Activated CD4-positive, CD25-positive, alpha-beta regulatory T cell treated with anti-CD3 and anti-CD28 coated beads, Interleukin-2, amount 50 U/mL, for 72 hours (primary cell): ENCODE measurements around the gene TMEM200A.

Experiments
- DNase-seq: peaks from one replicate; pipeline ENCODE4 v3.0.0; 2021

TMEM200A gene

GRCh38 chr6:130379223-130379622 lies 13.4 kb downstream of the TMEM200A start:
- DNase-seq, result no peak

DNA sequence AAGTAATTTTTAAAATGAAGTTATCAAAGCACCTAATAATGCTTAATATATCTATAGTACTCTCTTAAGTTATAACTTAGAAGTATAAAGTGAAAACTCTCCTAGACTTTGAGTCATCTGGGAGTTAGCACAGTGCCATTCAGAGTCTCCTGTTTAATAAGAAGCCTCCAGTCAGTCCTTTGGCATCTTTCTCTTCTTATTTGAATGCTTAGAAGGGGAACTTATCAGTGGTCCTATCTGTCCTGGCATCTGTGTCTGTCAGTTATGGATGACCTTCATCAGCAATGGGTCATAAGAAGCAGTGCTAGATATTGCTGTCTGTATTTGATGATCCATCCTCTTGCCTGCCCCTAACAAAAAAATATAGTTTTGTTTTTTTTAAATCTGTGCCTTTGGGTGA lies 15.2 kb downstream of the TMEM200A start:
- DNase-seq, result no peak

DNA sequence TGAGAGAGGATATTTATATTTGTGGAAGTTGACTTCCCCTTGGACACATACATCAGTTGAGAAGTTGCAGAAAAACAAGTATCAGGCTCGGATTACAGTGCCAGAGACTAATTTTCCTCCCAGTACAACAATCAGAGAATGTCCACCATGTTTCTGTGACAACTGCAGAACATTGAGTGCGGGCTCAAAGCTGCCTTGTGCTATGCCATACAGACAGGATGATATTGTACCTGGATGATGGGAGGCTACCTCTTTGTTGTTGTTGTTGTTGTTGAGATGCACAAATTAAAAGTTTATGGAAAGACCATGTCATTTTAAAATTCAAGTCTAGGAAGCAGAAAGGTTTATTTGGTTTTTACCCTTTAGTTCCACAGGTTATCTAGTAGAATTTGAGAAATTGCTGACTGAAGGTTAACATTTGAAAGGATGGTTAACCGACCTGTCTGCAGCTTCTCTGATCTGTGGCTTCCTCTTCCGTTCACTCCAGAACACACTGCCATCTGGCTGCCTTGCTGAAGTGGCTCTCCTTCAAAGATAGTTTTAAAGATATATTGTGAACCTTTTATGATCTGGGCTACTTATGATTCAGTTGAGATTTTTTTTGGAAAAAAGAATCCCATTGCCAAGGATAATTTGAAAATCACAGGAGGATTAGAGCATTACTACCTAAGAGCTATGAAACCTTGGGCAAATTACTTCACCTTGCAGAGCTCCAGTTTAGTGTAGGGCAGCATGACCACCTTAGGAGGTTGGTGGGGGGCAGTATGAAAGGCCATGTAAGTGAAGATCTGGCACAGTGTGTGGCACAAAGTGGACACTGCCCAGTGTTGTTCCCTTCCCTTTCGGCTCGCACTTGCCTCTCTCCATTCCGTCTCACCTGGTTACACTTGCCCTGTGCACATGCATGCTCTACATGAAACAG lies 15.9 kb downstream of the TMEM200A start:
- DNase-seq, result no peak

GRCh38 chr6:130382872-130383490 lies 17.2 kb downstream of the TMEM200A start:
- no peak for DNase-seq

DNA sequence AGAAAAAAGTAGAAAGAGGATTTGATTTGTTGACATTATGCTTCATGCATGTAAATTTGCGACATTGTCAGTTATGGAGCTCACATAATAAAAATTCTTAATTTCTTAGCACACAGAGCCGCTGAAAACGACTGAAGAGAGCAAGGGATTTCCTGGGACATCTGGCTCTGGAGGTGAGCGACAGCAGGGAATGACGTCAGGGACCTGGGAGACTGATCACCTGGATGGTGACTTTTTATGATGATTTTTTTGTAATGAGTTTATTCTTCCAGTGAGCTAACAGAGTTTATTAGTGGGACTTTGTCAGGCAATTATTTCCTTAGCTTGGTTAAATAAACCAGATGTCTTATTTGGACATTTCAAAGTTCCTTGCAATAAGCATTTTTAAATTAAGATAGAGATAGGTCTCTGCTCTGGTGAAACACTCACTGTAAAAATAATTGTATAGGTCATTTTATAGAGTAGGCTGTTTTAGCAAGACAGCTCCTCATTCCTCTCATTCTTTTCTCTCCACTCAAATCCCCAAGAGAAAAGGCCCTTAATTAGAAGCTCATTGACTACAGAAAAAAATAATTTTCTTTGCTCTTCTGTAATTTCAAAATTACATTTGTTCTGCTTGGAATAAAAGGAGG lies 19.4 kb downstream of the TMEM200A start:
- DNase-seq, result no peak

GRCh38 chr6:130389142-130389541 lies 23.3 kb downstream of the TMEM200A start:
- DNase-seq, result no peak

GRCh38 chr6:130390890-130391289 lies 25.1 kb downstream of the TMEM200A start:
- no peak for DNase-seq

GRCh38 chr6:130393306-130393705 lies 27.5 kb downstream of the TMEM200A start:
- DNase-seq, result no peak

DNA sequence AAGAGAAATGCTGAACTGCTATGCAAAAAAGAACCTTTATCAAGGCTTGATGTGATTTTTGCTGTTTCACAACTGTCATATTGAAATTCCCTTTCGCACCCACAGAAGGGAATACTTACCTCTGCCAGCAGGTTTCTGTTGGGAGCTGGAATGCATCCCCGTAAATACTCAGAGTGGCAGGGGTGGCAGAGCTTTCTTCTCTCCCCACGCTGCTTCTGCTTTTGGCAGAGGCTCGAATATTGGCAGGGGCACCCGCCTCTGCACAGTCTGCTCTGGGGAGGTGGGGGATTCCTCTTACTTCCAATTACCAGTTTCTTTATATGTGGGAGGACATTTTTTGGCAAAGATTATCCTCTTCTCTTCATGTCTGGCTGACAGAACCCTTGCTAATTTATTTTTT lies 28.4 kb downstream of the TMEM200A start:
- no peak for DNase-seq

DNA sequence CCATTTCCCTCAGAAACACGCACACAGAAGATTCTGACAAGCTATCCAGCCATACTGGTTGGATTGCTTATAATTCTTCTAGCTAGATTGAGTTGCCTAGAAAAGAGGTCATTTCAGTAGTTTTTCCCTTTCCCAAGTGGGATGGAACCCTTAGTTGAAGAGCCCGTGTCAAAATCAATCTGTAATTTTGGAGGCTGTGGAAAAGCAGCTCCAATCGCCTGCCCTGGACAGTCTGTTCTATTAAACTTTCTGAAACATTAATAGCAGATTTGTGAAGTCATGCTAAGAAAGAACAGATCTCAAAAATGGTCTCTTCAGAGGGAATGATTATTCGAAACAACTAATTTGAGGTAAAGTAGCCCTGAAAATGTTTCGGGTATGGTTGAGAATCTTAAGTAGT lies 29.3 kb downstream of the TMEM200A start:
- DNase-seq, result no peak

DNA sequence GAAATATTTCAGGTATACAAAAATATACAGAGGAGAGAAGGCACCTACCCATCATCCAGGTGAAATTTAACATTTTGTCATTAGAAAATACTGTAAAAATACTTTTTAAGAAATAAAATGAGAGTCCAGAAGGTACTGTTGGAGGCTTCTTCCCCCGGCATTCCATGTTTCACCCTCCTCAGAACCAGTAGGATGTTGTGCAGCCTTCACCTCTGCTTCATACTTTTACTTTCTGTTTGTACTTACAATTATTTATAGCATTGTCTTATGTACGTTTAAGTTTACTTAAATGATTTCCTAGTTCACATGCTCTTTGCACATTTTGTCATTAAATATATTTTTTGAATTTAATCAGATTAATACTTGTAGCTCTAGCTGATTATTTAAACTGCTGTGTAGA lies 30.9 kb downstream of the TMEM200A start:
- no peak for DNase-seq

GRCh38 chr6:130405549-130405948 lies 39.7 kb downstream of the TMEM200A start:
- no peak for DNase-seq

- no peak for DNase-seq
Observed at GRCh38 chr6:130407032-130407431, 41.2 kb downstream of the TMEM200A start.

DNA sequence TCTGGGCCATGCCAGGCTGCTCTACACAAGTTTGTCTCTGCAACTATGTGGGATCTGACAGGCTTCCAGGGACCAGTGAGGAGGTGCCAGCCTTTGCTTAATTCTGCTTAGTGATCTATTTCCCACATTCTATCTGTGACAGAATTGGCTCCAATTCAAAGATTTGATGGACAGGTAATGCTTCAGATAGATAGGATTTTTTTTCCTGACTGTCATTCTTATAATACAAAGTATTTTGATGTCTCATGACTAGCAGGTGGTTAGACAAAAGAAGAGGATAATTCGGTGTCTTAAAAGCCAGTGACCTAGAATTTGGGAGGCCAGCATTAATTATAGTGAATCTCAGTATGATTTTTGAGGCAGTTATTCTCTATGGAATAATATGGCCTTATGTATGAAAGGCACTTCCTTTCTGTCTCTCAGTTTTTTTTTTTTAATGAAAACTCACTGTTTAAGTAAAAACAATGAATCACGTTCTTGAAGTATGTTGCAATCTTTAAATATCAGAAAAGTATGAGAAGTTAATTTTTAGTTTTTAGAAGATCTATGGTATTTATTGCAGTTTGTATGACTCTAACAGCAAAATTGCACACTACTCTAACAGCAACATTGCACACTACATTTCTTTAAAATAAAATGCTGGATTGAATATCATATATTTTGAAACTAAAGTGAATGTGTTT lies 43.7 kb downstream of the TMEM200A start:
- no peak for DNase-seq

DNA sequence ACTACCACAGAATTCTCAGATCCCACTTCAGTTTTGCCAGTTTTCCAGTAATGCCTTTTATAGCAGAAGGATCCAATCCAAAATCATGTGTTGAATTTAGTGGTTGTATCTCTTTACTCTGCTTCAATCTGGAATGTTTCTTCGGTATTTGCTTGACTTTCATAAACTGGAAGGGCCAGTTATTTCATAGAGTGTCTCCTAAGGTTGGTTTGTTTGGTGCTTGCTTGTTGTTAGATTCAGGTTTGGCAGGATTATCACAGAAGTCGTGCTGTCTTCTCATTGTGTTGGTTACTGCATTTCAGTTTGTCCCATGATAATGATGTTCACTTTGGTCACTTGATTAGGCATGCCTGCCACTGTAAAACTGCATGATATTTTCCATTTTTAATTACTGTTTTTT lies 45.7 kb downstream of the TMEM200A start:
- DNase-seq, result no peak

DNA sequence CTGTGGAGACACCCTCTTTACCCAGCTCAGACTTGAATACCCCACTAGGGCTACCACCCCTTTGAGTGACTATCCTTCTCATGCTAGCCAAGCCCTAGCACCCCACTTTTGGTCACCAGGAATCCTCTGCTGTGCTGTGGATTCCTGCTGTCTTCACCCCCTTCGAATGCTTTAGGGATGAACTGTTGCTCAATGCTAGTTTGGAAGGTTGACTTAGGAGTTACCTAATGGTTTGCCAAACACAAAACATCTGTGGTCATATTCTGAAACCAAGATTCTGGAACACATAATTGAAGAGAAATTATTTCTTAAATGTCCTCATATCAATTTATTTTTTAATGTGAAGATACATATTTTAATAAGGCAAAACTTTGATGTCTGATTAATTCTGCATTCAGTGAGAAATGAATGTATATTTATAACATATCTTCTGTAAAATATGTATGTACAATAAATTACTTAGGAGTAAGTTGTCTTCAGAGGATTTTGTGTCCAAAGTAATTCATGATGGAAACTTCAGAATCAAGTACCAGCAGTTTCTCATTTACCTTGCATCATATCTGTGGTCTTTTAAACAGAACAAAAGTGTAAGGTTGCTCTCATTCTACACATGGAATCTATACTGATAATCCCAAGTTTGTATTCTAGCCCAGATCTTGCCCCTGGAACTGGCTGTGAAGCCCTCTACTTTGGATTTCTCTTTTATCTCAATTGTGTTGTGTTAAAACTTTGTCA lies 46.9 kb downstream of the TMEM200A start:
- no peak for DNase-seq

- no peak for DNase-seq
Observed at GRCh38 chr6:130417951-130418350, 52.1 kb downstream of the TMEM200A start.

DNA sequence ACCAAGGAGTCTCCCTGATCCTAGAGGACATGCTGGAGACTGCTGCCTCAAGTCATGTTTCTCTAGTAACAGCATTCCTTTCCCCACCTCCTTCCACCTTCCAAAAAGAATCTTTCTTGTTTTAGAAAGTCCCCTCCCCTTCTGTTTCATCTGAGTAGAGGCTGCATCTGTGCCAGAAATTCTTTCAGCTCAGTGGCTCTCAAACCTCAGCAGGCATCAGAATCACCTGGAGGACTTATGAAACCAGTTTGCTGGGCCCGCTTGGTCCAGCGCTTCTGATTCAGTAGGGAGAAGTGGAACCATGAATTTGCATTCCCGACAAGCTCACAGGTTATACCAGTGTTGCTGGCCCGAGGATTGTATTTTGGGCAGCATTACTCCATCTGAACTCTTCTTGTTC lies 55.1 kb downstream of the TMEM200A start:
- DNase-seq, result no peak

- no peak for DNase-seq
Observed at GRCh38 chr6:130421585-130421984, 55.8 kb downstream of the TMEM200A start.

GRCh38 chr6:130423044-130423443 lies 57.2 kb downstream of the TMEM200A start:
- DNase-seq, result no peak

GRCh38 chr6:130424710-130425109 lies 58.9 kb downstream of the TMEM200A start:
- no peak for DNase-seq

DNA sequence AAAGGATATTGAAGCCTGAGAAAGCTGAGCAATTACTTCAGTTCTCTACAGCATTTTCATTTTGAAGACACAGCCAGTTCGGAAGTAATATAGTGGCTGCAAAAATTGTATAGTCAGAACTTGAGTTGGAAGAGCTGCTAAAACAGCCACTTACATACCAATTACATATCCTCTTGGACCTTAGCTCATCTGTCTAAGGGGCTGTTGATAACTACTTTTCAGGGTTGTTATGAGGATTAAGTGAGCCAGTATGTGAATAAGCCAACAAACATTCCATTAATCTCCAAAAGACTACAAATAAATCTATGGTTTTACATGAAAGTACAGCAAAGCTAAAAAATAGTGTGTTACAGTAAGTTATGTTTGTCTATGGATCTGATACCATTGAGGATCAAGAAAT lies 59.7 kb downstream of the TMEM200A start:
- no peak for DNase-seq
